NCI-H748 (cell line): ENCODE measurements around the gene PTRH1.

Experiments used
- DNase-seq: peaks from one replicate; lab custom pipeline; 2025; ENCODE audit not compliant: unreplicated experiment; lab: John Stamatoyannopoulos, UW

PTRH1 gene

GRCh38 chr9:127741831-127742434, 26.5 kb upstream of the PTRH1 start:
- no peak for DNase-seq

GRCh38 chr9:127739614-127740330, 24.3 kb upstream of the PTRH1 start:
- no peak for DNase-seq

- no peak for DNase-seq
Observed at GRCh38 chr9:127738666-127739065, 23.2 kb upstream of the PTRH1 start.

- DNase-seq = no peak
Observed at GRCh38 chr9:127735530-127736185, 20.2 kb upstream of the PTRH1 start.

- peak; percentile 98 for DNase-seq
Observed at GRCh38 chr9:127734747-127735529, 19.5 kb upstream of the PTRH1 start, which contains the start of gene TOR2A. Gene TOR2A, minus strand, starts transcription at chr9:127735294. Its CDS starts 24 bp downstream, at chr9:127735270.

- DNase-seq = no peak
Observed at GRCh38 chr9:127734247-127734746, 18.8 kb upstream of the PTRH1 start.

GRCh38 chr9:127733614-127734013, 18.2 kb upstream of the PTRH1 start:
- DNase-seq = no peak

GRCh38 chr9:127732444-127732843, 17.0 kb upstream of the PTRH1 start:
- DNase-seq = no peak

- no peak for DNase-seq
Observed at GRCh38 chr9:127731938-127732337, 16.5 kb upstream of the PTRH1 start.

GRCh38 chr9:127730799-127731410, 15.4 kb upstream of the PTRH1 start:
- no peak for DNase-seq

GRCh38 chr9:127730262-127730661, 14.8 kb upstream of the PTRH1 start:
- DNase-seq = no peak

GRCh38 chr9:127729522-127730256, 14.2 kb upstream of the PTRH1 start:
- no peak for DNase-seq

GRCh38 chr9:127728808-127729207, 13.3 kb upstream of the PTRH1 start:
- DNase-seq = no peak

- no peak for DNase-seq
Observed at GRCh38 chr9:127726871-127727270, 11.4 kb upstream of the PTRH1 start.

GRCh38 chr9:127724012-127724411, 8.5 kb upstream of the PTRH1 start:
- DNase-seq = no peak

GRCh38 chr9:127723444-127723843, 8.0 kb upstream of the PTRH1 start:
- DNase-seq = no peak

GRCh38 chr9:127723013-127723412, 7.5 kb upstream of the PTRH1 start:
- no peak for DNase-seq

GRCh38 chr9:127722055-127722745, 6.7 kb upstream of the PTRH1 start:
- DNase-seq = peak; percentile 45

- DNase-seq = peak; percentile 55
Observed at GRCh38 chr9:127721391-127721821, 5.9 kb upstream of the PTRH1 start.

- no peak for DNase-seq
Observed at GRCh38 chr9:127720865-127721227, 5.4 kb upstream of the PTRH1 start.
